Adrenal gland (tissue), 12 donors: ENCODE data around the gene BTN2A1. TPM values are rescaled to one million over a fixed set of nuclear protein-coding genes. Genes with fewer than 3 reads are reported as not detected.
A peak's percentile ranks its signal among the peaks of the same experiment; 100 is the strongest.
"Not testable (repeated sequence)": the region's sequence is repeated elsewhere in the genome, so short reads cannot be mapped to it uniquely, and the experiment has no call there.

ENCODE experiments used
- DNase-seq, 7 donors: peaks; one replicate each; pipeline ENCODE4 v3.0.0-alpha.2; 2019 to 2020
- H3K27ac ChIP-seq, 5 donors: fragments of 200-600 bp; sonication (generic) in 4 of 5; 1 replicate in 3 of 5; 2 replicates in 2 of 5; pipeline versions ENCODE4 v1.5.1 to v1.8.0; 2016 to 2020; ENCODE audit warnings: mild to moderate bottlenecking in 1 of 5
- H3K27me3 ChIP-seq: fragments of 200-600 bp; 2 replicates; pipeline ENCODE4 v1.8.0; 2021
- H3K36me3 ChIP-seq, 2 donors: fragments of 200-600 bp; replicated peaks in 1 of 2; 1 replicate in 1 of 2; 2 replicates in 1 of 2; pipeline versions ENCODE4 v1.5.1 to v1.8.0; 2018 to 2022
- H3K4me1 ChIP-seq, 2 donors: fragments of 200-600 bp; replicated peaks in 1 of 2; 1 replicate in 1 of 2; 2 replicates in 1 of 2; pipeline versions ENCODE4 v1.5.1 to v1.8.0; 2018 to 2021
- H3K4me3 ChIP-seq, 4 donors: fragments of 200-600 bp; sonication (generic) in 3 of 4; one replicate each; pipeline ENCODE4 v1.5.1; 2016 to 2018
- H3K9me3 ChIP-seq, 3 donors: fragments of 200-600 bp; sonication (generic) in 1 of 3; replicated peaks in 1 of 3; 1 replicate in 2 of 3; 2 replicates in 1 of 3; pipeline versions ENCODE4 v1.5.1 to v1.8.0; 2016 to 2021
- POLR2A ChIP-seq, 2 donors: fragments of 450-650 bp; IDR thresholded peaks; one replicate each; pipeline ENCODE4 v1.6.1; 2017; ENCODE audit warnings: antibody characterized with exemption in 2 of 2, mild to moderate bottlenecking in 2 of 2, moderate library complexity in 1 of 2
- WGBS, 4 donors: extraction: QIAGEN DNeasy Blood & Tissue Kit in 2 of 4; methylation state at CpG; one replicate each; pipeline versions ENCODE4 v1.1.5 to v1.1.7; 2013 to 2017; 5-methylcytosine and 5-hydroxymethylcytosine counted together
- intact Hi-C, 2 donors: fragments of 100-400 bp; cut with DNase I; formaldehyde crosslinking; loops; one replicate each; pipeline versions ENCODE4 v1.14.1 to v1.15.0; 2022 to 2023
- polyA plus RNA-seq, 3 donors: library from polyadenylated mRNA; stranded (reverse); fragments of 200-250 nt in 2 of 3; fragments of 350-450 nt in 1 of 3; fragmentation: Illumina TruSeq in 1 of 3; extraction: RNeasy Lipid Tissue Mini Kit (QIAGEN cat#74804) in 1 of 3; gene quantifications; one replicate each; pipeline ENCODE4 v1.2.3, GENCODE V29; 2013 to 2014
- total RNA-seq, 9 donors: library from RNA; depleted of rRNA in 4 of 9; stranded (reverse); fragments of >200 nt in 4 of 9; fragments of 120-200 nt in 1 of 9; fragmentation: NEBNext Ultra II Directional in 1 of 9; extraction: Animal tissue kit (Norgen Biotek cat#: 25700) in 1 of 9; gene quantifications; one replicate each; pipeline versions ENCODE4 v1.1.0 to v1.2.4, GENCODE V29; 2013 to 2023
- TF ChIP-seq, protein P1 (sequence below), 6 experiments: fragments of 450-650 bp in 4 of 6; fragments of 200-600 bp in 2 of 6; sonication (generic) in 1 of 6; IDR thresholded peaks; 1 replicate in 5 of 6; 2 replicates in 1 of 6; pipeline versions ENCODE4 v1.5.1 to v1.8.0; 2016 to 2021; ENCODE audit warnings: antibody characterized with exemption in 6 of 6, mild to moderate bottlenecking in 2 of 6, moderate library complexity in 1 of 6
- donor health status: healthy with polysubstance abuse.
- donor health status: Bipolar disorder and iron deficiency.
- donor health status: DM: yes; HTN: yes; CAD: no.
- donor health status: DM: no; HTN: no; CAD: no.
- donor health status: DM: no; HTN: no; CAD: no.
- donor health status: DM: yes; HTN: yes; CAD: no.

BTN2A1 gene
- total and polyA plus RNA-seq, 12 donors, result 11.4 to 52.0 (median 22.5) TPM

DNA sequence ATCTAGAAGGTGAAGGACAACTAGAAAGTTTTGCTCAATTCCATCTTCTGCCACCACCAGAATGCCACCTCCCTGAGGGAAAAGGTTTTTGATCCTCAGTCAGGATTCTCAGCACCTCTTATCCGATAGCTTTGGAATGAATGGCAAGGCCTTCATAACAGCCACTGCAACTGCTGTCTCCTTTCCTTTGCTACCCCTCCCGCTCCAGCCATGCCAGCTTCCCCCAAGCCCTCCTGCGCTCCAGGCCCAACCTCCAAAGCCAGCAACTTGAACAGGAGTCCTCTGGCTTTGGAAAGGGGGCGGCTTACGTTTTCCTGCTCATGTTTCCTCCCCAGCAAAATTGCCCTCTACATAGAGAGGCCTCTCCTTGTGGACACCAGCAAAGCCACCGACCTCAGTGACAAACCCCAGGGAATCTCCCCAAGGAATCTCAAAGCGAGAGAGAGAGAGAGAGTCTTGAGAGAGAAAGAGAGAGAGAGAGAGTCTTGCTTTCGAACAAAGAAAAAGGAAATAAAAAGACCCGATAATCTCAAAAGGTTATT lies 420 bp upstream of the BTN2A1 start:
- no peaks in the 10 kb centered on the region for H3K9me3 ChIP-seq
- H3K4me3 ChIP-seq, result peak overlapping the region in 1 of 4 donors; percentile 94
- no peaks in the 10 kb centered on the region for H3K27me3 ChIP-seq
- WGBS, 4 donors, result 9 to 18% (median 14%) methylated on average over 9 of the region's 9 CpGs
- peaks cover 18 to 46% of the 10 kb centered on the region in 2 donors for H3K4me1 ChIP-seq
- intact Hi-C loops, result no loop called here
- H3K27ac ChIP-seq, result peak overlapping the region; percentile 66 to 90 (median 85)
- TF ChIP-seq, protein P1, sequence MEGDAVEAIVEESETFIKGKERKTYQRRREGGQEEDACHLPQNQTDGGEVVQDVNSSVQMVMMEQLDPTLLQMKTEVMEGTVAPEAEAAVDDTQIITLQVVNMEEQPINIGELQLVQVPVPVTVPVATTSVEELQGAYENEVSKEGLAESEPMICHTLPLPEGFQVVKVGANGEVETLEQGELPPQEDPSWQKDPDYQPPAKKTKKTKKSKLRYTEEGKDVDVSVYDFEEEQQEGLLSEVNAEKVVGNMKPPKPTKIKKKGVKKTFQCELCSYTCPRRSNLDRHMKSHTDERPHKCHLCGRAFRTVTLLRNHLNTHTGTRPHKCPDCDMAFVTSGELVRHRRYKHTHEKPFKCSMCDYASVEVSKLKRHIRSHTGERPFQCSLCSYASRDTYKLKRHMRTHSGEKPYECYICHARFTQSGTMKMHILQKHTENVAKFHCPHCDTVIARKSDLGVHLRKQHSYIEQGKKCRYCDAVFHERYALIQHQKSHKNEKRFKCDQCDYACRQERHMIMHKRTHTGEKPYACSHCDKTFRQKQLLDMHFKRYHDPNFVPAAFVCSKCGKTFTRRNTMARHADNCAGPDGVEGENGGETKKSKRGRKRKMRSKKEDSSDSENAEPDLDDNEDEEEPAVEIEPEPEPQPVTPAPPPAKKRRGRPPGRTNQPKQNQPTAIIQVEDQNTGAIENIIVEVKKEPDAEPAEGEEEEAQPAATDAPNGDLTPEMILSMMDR (IDR thresholded peaks at IDR 0.05), result no peak
- TF ChIP-seq POLR2A (IDR thresholded peaks at IDR 0.05), result no peak
- DNase-seq, result peak in 6 of 7 donors; percentile 30 to 64 (median 34)
- H3K36me3 ChIP-seq, result peaks cover 0 to 14% of the 10 kb centered on the region in 2 donors

DNA sequence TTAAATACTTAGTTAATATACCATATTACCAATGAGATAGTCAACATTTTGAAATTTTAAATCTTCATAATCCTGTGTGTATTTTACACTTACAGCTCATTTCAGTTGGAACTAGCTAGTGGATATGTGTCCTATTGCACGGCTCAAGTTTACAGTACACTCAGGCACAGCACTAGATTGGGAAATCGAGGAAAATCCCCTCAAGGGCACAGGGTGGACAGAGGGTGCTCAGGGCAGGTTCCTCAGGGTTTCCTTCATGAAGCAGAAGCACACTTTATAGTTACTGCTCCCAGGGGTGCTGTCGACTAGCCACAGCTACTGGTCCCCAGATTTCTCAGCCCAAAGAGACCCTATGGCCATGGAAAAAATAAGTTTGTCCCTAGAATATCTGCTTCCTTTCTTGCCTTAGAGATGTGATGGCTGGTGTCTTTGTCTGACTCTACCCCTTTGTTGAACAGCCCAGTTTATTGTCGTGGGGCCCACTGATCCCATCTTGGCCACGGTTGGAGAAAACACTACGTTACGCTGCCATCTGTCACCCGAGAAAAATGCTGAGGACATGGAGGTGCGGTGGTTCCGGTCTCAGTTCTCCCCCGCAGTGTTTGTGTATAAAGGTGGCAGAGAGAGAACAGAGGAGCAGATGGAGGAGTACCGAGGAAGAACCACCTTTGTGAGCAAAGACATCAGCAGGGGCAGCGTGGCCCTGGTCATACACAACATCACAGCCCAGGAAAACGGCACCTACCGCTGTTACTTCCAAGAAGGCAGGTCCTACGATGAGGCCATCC lies 1.5 kb downstream of the BTN2A1 start:
- H3K36me3 ChIP-seq, result peaks cover 0 to 32% of the 10 kb centered on the region in 2 donors
- DNase-seq, result no peak
- H3K4me3 ChIP-seq, result peak overlapping the region in 1 of 4 donors; percentile 94
- no peak overlapping the region for H3K27ac ChIP-seq
- no peak for TF ChIP-seq POLR2A (IDR thresholded peaks at IDR 0.05)
- TF ChIP-seq, protein P1 (IDR thresholded peaks at IDR 0.05), result no peak
- H3K9me3 ChIP-seq, result no peaks in the 10 kb centered on the region
- H3K4me1 ChIP-seq, result peaks cover 18 to 48% of the 10 kb centered on the region in 2 donors
- no peaks in the 10 kb centered on the region for H3K27me3 ChIP-seq
- 82 to 86% (median 84%) methylated on average over 16 of the region's 16 CpGs for WGBS, 4 donors
- intact Hi-C loops, result no loop called here

DNA sequence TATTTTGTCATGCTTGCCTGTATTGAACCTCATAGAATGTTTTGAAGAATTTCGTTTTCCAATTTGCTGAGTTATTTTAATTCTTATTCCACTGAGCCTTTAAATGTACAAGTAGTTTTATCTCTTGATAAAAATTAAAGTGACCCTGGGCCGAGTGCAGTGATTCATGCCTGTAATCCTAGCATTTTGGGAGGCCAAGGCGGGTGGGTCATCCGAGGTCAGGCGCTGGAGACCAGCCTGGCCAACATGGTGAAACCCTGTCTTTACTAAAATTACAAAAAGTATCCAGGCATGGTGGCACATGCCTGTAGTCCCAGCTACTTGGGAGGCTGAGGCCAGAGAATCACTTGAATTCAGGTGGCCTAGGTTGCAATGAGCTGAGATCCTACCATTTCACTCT lies 3.6 kb downstream of the BTN2A1 start:
- DNase-seq, result peak in 6 of 7 donors; percentile 69 to 87 (median 78)
- H3K4me3 ChIP-seq, result peak overlapping the region in 1 of 4 donors; percentile 16
- H3K36me3 ChIP-seq, result peaks cover 0 to 54% of the 10 kb centered on the region in 2 donors
- H3K9me3 ChIP-seq, H3K27me3 ChIP-seq, intact Hi-C loops: not testable (repeated sequence)
- 36 to 52% (median 45%) methylated on average over 5 of the region's 5 CpGs for WGBS, 4 donors
- peak overlapping the region in 4 of 5 donors; percentile 8 to 60 (median 30) for H3K27ac ChIP-seq
- H3K4me1 ChIP-seq, result peaks cover 18 to 48% of the 10 kb centered on the region in 2 donors

DNA sequence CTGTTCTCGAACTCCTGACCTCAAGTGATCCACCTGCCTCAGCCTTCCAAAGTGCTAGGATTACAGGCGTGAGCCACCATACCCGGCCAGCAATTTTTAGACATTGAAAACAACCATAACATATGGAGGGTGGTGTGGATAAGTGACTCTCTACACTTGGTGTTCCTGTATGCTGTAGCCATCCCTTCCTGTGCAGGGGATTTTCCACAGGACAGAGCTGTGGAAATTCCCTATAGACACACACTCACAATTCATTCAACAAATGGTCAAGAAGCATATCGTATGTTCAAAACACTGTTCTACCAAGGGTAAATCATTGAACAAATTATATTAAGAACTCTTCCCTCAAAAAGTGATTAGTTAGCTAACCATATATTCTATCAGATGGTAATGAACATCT lies 6.3 kb downstream of the BTN2A1 start:
- Histone ChIP-seq H3K36me3 (peaks cover 0 to 79% of the 10 kb centered on the region in 2 donors), H3K27ac (no peak overlapping the region), H3K4me1 (peaks cover 18 to 35% of the 10 kb centered on the region in 2 donors), H3K9me3 (no peaks in the 10 kb centered on the region), H3K4me3 (no peak overlapping the region), H3K27me3 (no peaks in the 10 kb centered on the region)
- no peak for DNase-seq
- TF ChIP-seq, protein P1 (IDR thresholded peaks at IDR 0.05), result no peak
- no peak for TF ChIP-seq POLR2A (IDR thresholded peaks at IDR 0.05)
- 89 to 93% (median 91%) methylated on average over 4 of the region's 4 CpGs for WGBS, 4 donors
- intact Hi-C loops, result no loop called here
